ENCODE data around the gene DUSP15. TPM values are rescaled to one million over a fixed set of nuclear protein-coding genes. Genes with fewer than 3 reads are reported as not detected.

DUSP15 gene
- total RNA-seq, 1 donor from 2014 or later: 5.1 TPM

DNA sequence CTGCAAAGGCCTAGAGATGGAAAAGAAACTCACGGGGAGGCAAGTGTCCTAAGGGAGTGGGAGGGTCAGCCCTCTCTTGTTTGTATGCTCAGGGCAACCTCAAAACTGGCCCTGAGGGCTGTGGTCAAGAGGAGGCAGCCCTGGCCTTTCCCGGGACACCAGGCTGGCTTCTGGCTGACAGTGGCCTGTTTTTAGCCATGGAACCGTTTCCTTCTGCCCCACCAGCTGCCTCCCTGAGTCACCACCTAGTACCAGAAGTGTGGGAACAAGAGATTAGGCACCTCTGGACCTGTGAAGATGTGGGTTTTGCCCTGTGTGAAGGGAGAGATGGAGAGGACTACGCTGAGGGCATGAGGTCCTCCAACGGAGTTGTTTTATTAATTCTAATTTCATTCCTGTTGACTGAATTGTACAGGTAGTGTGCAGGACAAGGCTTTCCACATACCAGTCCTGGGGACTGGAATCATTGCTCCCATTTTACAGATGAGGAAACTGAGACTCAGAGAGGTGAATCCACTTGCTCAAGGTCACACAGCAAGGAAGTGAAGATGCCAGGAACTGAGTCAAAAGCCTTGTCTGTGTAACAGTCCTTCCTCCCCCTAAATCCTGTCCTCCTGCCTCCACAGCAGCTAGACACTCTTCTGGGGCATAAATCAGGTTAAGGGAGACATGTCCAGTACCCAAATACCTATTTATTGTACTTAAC lies 30.4 kb downstream of the DUSP15 start:
- intact Hi-C loops (cut with micrococcal nuclease): no loop called here
- Histone ChIP-seq H3K4me3 (no peak overlapping the region), H3K27me3 (ENCODE audit: low read depth) (peaks cover 5% of the 10 kb centered on the region), H3K36me3 (no peaks in the 10 kb centered on the region), H3K9me3 (replicated peaks) (no peaks in the 10 kb centered on the region), H3K4me1 (peaks cover 75% of the 10 kb centered on the region), H3K27ac (replicated peaks) (peak overlapping the region; percentile 87)
- no peak for DNase-seq
- TF ChIP-seq, protein P1, sequence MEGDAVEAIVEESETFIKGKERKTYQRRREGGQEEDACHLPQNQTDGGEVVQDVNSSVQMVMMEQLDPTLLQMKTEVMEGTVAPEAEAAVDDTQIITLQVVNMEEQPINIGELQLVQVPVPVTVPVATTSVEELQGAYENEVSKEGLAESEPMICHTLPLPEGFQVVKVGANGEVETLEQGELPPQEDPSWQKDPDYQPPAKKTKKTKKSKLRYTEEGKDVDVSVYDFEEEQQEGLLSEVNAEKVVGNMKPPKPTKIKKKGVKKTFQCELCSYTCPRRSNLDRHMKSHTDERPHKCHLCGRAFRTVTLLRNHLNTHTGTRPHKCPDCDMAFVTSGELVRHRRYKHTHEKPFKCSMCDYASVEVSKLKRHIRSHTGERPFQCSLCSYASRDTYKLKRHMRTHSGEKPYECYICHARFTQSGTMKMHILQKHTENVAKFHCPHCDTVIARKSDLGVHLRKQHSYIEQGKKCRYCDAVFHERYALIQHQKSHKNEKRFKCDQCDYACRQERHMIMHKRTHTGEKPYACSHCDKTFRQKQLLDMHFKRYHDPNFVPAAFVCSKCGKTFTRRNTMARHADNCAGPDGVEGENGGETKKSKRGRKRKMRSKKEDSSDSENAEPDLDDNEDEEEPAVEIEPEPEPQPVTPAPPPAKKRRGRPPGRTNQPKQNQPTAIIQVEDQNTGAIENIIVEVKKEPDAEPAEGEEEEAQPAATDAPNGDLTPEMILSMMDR (IDR thresholded peaks at IDR 0.05; ENCODE audit: borderline replicate concordance): no peak

DNA sequence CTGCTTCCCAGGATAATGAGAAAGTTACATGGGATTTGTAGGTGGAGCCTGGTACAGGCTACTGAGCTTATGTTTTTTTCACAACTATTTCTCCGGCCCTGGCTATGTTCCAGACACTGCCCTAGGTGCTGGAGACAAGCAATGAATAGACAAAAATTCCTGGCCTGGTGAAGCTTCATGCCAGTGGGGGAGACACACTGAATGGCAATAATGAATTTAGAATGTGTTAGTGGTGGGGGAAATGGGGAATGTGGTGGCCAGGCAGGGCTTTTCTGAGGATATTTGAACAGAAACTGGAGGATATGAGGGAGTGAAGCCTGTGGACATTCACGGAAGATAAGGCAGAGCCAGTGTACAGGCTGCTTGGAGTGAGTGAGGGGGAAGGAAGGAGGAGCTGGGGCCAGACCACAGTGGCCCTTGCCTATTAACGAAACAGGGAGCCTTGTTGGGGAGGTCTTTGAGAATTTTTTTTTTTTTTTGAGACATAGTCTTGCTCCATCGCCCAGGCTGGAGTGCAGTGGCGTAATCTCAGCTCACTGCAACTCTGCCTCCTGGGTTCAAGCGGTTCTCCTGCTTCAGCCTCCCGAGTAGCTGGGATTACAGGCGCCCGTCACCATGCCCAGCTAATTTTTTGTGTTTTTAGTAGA lies 31.6 kb downstream of the DUSP15 start:
- no peak for DNase-seq
- Histone ChIP-seq H3K4me1 (peaks cover 75% of the 10 kb centered on the region), H3K27ac (replicated peaks) (peak overlapping the region; percentile 42)

DNA sequence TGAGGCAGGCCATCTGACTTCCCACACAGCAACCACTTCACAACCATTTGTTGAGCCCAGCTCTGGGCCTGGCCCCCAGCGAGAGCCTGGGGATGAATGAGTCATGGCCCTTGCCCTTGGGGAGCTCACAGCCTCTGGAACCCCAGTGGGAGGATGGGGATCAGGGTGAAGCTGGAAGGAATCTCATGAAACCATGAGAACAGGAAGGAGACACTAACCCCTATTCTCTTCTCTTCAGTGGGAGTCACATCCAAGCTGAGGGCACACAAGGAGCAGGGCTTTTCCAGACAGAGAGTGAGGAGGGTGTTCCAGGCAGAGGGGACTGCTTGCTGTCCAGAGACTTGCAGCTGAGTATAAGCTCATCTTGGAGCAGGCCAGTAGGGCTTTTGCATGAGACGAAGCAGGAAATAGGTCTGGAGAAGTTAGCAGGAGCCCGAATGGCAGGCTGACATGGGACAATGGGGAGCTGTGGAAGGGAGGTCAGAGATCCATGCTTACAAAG lies 32.4 kb downstream of the DUSP15 start:
- Histone ChIP-seq H3K4me3 (no peak overlapping the region), H3K4me1 (peaks cover 66% of the 10 kb centered on the region), H3K27me3 (ENCODE audit: low read depth) (no peaks in the 10 kb centered on the region), H3K36me3 (no peaks in the 10 kb centered on the region), H3K9me3 (replicated peaks) (no peaks in the 10 kb centered on the region), H3K27ac (replicated peaks) (peak overlapping the region; percentile 42)
- no peak for DNase-seq
- intact Hi-C loops (cut with micrococcal nuclease): no loop called here
- TF ChIP-seq, protein P1 (IDR thresholded peaks at IDR 0.05; ENCODE audit: borderline replicate concordance): no peak

More for the DNA sequence above, 31.6 kb downstream of the DUSP15 start:
- Histone ChIP-seq H3K36me3 (no peaks in the 10 kb centered on the region), H3K4me3 (no peak overlapping the region), H3K27me3 (ENCODE audit: low read depth) (peaks cover 5% of the 10 kb centered on the region), H3K9me3 (replicated peaks) (no peaks in the 10 kb centered on the region)
- TF ChIP-seq, protein P1 (IDR thresholded peaks at IDR 0.05; ENCODE audit: borderline replicate concordance): no peak
- intact Hi-C loops (cut with micrococcal nuclease): no loop called here

DNA sequence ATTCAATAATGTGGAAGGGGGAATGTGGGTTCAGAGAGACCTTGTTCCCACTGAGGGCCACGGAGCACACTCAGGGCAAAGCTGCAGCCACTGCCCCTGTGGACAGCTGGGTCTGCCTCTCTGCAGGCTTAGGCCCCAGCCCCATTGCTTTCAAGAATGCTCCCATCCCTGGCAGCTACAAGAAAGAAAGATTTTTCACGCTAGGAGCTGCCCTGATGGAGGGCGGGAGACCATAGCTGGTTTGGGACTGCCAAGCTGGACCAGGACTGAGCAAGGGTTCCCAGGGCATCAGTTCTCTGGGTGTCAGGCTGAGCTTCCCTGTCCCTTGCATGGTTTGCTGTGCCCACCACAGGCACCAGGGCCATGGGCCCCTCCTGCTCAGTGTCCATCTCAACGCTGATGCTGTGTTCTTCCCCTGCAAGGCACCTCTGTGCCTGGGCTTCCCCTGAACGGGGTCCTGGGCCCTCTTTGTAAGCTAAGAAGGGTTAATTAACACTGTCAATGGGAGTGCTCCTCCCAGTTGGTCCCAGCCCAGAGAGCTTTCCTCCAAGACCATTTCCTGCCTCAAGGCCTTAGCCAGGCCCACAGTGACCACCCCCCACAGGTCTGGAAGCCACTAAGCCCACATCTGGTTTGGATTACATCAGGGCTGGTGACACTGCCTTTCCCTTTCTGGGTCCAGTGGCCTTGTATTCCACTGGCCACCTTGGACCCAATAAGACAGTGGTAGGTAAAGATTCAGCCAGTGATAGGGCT lies 33.3 kb downstream of the DUSP15 start:
- Histone ChIP-seq H3K4me1 (peaks cover 57% of the 10 kb centered on the region), H3K9me3 (replicated peaks) (no peaks in the 10 kb centered on the region), H3K36me3 (no peaks in the 10 kb centered on the region), H3K27ac (replicated peaks) (peak overlapping the region; percentile 42), H3K27me3 (ENCODE audit: low read depth) (no peaks in the 10 kb centered on the region), H3K4me3 (no peak overlapping the region)
- TF ChIP-seq, protein P1 (IDR thresholded peaks at IDR 0.05; ENCODE audit: borderline replicate concordance): no peak
- DNase-seq: no peak
- intact Hi-C loops (cut with micrococcal nuclease): no loop called here

DNA sequence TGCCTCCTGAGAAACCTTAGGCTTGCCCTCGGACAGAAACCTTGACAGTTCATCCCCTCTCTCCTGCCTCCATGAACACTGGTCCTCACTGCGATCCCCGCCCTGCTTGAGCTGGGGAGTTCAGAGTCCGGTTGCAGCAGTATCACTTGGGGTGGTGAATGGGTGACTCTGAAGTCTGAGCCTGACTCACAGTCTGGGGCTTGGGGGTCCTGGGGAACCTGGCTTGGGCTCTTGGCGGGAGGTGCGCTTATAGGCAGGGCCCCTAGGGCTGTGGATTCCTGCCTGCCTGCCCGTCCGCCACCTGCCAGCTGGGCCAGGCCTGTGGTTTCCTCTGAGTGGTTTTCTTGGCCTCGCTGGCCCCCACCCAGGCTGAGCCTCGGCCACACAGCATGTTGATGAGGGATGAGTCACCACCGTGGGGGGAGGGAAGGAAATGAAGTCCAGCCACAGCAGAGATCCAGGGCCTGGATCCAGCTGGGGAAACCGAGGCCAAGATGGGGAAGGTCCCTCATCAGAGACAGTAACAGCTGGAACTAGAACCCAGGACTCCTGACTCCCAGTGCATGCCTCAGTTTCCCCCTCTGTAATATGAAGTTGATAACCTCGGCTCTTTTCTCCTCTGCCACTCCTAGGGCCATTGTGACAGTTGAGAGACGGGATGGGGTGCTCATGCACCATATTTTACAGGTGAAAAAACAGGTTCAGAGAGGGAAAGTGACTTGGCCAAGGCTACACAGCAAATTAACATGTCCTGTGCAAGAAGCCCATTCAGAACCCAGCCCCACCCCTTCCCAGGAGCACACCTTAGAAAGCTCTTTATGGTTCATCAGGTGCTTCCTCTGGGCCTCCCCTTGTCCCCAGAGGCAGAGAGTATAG lies 34.1 kb downstream of the DUSP15 start:
- TF ChIP-seq, protein P1 (IDR thresholded peaks at IDR 0.05; ENCODE audit: borderline replicate concordance): no peak
- Histone ChIP-seq H3K9me3 (replicated peaks) (no peaks in the 10 kb centered on the region), H3K36me3 (no peaks in the 10 kb centered on the region), H3K27me3 (ENCODE audit: low read depth) (no peaks in the 10 kb centered on the region), H3K4me3 (no peak overlapping the region), H3K27ac (replicated peaks) (peak overlapping the region; percentile 42), H3K4me1 (peaks cover 49% of the 10 kb centered on the region)
- intact Hi-C loops (cut with micrococcal nuclease): no loop called here
- peak; percentile 79 for DNase-seq

All from left ventricle myocardium inferior (tissue), 1 donor.